ENCODE results near the gene NEK6. TPM values are rescaled to one million over a fixed set of nuclear protein-coding genes. Genes with fewer than 3 reads are reported as not detected.
A peak's percentile ranks its signal among the peaks of the same experiment; 100 is the strongest.

Gene NEK6
- total RNA-seq, 1 donor from 2014 or later, result 32.5 TPM

DNA sequence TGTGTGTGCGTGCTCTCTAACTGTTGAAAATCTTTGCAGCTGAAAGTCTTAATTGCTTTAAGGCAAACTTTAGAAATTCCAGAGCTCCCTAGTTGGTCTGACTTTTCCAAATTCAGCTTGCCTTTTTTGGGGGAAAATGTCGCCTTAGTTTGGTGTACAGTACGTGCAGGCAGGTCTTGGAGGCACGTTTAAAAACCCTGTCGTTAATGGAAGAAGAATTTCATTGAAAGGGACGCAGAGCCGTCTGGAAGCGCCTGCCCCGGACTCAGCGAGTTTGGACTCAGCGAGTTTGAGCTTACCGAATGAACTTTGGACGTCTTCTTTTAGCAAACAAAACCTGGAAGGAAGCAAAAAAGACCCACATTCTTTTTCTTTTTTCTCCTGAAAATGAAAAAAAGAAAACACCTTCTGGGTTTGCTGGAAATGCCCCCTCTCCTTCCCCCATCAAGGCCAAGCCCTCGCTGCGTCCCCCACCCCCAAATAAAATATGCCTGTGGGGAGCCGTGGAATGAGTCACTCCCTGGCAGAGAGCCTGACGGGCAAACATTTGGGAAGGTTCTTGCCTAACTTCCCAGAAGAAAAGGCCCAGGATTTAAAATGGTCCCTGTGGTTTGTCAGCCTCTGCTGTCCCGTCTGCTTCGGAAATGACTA, 1.5 kb downstream of the NEK6 start:
- DNase-seq, result no peak
- Mint-ChIP-seq H3K4me3 (peak overlapping the region; percentile 94), H3K27ac (peak overlapping the region; percentile 93), H3K9me3 (no peaks in the 10 kb centered on the region), H3K27me3 (peaks cover 47% of the 10 kb centered on the region), H3K36me3 (ENCODE audit: low read depth) (peaks cover 7% of the 10 kb centered on the region), H3K4me1 (peaks cover 48% of the 10 kb centered on the region)
- intact Hi-C loops (cut with micrococcal nuclease), result no loop called here

DNA sequence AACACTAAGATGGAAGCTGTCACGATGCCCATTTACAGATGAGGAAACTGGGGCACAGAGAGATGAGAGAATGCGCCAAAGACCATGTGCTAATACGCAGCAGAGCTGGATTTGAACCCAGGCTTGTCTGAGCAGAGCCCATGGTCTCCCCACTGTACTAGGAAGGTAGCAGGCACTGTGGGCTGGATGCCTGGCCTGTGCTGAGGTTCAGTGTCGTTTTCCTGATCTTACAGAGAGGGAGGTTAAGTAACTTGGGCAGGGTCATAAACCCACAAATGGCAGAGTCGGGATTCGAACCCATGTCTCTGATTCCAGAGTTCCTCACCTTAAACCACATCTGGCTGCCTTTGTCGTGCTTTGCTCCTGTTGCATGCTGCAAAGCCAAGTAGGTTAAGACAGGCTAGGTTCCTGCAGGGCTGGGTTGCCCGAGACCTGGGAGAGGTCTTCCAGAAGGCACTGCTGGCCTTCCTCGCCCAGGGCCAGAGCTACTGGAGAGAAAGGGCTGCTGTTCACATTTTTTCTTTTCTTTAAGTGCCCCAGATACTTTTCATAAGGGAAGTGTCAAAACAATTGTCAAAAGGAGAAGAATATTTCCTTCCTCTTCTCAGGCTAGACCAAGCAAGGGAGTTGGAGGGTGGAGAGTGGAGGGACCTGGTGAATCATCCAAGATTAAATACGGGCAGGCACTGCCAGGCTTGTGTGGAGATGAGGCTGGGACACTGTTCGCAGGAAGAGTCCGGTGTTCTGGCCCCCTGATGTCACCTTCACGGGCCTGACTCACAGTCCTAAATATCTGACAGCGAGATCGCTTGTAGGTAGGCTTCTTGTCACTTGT, 3.2 kb downstream of the NEK6 start:
- Mint-ChIP-seq H3K4me1 (peaks cover 44% of the 10 kb centered on the region), H3K4me3 (peak overlapping the region; percentile 50), H3K27ac (peak overlapping the region; percentile 48), H3K9me3 (no peaks in the 10 kb centered on the region), H3K36me3 (ENCODE audit: low read depth) (peaks cover 7% of the 10 kb centered on the region), H3K27me3 (peaks cover 49% of the 10 kb centered on the region)
- intact Hi-C loops (cut with micrococcal nuclease), result no loop called here
- no peak for DNase-seq

DNA sequence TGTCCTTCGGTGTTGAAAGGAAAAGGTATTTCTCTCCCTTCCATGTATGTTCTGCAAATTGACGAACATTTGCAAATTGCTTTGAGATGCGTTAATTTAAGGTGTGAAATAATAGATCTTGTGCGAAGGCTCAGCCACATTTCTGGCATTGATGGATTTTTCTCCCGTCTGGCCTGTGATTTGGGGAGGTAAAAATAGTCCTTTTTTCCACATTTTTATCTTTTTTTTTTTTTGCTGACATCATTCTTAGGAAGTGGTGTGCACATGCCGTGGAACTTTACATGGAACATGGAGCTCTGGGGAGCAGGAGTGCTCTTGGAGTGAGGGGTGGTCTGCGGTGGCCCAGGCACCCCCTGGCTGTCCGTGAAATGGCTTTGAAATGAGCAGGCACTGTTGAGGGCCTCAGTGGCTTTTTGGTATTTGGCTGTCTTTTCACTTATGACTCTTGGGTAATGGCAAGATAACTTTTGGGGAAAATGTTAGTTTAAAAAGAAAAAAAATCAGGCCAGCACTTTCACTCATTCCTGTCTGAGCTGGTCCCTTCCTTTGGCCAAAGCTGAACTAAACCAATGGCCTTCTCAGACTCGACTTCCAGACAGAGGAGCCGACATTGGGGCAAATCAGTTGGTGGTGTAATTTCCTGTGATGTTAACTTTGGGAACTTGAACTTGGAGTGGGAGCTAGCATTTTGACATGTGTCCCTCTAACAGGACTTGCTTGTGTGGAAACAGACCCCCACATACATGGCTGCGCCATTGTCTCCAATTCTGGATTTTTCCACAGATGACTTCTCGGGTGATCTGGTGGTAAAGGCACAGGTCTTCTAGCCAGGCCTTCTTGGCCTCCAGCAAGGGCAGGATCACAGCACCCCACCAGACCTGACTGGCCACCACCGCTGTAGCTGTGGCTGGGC, 4.2 kb downstream of the NEK6 start:
- Mint-ChIP-seq H3K4me3 (peak overlapping the region; percentile 21), H3K27me3 (peaks cover 40% of the 10 kb centered on the region), H3K9me3 (no peaks in the 10 kb centered on the region), H3K36me3 (ENCODE audit: low read depth) (peaks cover 7% of the 10 kb centered on the region), H3K4me1 (peaks cover 38% of the 10 kb centered on the region), H3K27ac (peak overlapping the region; percentile 25)
- intact Hi-C loops (cut with micrococcal nuclease), result no loop called here
- no peak for DNase-seq

DNA sequence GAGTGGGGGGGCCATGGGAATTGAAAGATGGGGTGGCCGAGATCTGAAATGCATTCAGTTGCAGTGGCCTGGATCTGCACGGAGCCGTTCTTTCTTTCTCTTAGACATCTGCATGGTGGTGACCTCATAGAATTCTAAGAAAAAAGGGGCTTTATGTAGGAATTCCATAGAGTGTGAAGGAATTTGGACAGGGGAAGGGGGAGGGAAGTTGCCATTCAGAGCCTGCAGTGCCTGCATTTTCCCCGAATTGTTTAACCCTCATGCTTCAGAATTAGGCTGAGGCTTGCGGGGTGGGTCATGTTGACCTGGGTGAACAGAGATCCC, 4.9 kb downstream of the NEK6 start:
- H3K9me3 Mint-ChIP-seq, result no peaks in the 10 kb centered on the region
- no peak overlapping the region for H3K27ac Mint-ChIP-seq
- H3K4me3 Mint-ChIP-seq, result no peak overlapping the region

DNA sequence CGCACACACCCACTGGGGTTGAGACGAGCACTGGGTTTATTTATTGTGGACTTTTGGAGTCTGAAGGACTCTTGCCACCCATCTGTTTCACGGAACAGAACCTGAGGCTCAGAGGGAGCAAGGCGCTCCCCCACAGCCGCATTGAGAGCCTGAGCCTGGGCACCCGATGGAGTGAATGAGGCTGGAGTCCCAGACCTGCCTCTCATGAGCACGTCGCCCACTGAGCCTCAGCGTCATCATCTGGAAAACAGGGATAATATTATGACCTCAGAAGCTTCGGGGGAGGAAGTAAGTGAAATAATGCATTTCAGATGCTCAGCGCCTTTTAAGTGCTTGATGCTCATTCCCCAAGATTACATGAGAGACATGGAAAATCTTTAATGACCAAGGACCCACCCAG, 5.5 kb downstream of the NEK6 start:
- peaks cover 35% of the 10 kb centered on the region for H3K27me3 Mint-ChIP-seq
- peaks cover 7% of the 10 kb centered on the region for H3K36me3 Mint-ChIP-seq (ENCODE audit: low read depth)
- no peak overlapping the region for H3K27ac Mint-ChIP-seq
- peaks cover 36% of the 10 kb centered on the region for H3K4me1 Mint-ChIP-seq
- no peaks in the 10 kb centered on the region for H3K9me3 Mint-ChIP-seq
- intact Hi-C loops (cut with micrococcal nuclease), result no loop called here
- DNase-seq, result no peak
- no peak overlapping the region for H3K4me3 Mint-ChIP-seq

More for the DNA sequence above, 4.9 kb downstream of the NEK6 start:
- intact Hi-C loops (cut with micrococcal nuclease), result no loop called here
- no peak for DNase-seq
- Mint-ChIP-seq H3K4me1 (peaks cover 36% of the 10 kb centered on the region), H3K27me3 (peaks cover 36% of the 10 kb centered on the region), H3K36me3 (ENCODE audit: low read depth) (peaks cover 7% of the 10 kb centered on the region)

DNA sequence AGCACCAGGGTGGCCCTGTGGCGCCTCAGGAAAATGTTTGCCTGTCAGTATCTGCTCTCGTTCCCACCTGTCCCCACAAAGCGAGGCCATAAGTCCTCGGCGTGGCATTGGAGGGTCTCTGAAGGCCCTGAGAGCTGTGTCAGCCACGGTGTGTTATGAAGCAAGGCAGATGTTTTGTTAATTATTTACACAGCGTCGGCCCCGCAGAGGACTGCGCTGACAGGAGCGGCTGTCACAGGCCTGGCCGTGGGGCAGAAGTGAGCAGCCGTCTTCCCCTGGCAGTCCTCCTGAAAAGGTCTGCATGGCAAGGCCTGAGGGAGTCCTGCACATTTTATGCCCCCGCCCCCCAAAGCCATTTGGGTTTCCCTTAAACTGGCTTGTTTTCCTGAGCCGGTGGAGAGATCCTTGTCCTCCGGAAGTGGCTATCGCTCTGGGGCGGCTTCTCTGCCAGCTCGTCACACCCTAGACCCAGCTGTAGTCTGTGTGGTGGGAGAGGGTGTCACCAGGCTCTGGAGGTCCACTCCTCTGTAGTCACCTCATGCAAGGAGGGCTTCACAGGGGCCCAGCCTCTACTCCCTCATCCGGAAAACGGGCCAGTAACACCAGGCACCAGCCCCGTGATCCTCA, 6.2 kb downstream of the NEK6 start:
- Mint-ChIP-seq H3K4me3 (no peak overlapping the region), H3K9me3 (no peaks in the 10 kb centered on the region)
- intact Hi-C loops (cut with micrococcal nuclease), result no loop called here

DNA sequence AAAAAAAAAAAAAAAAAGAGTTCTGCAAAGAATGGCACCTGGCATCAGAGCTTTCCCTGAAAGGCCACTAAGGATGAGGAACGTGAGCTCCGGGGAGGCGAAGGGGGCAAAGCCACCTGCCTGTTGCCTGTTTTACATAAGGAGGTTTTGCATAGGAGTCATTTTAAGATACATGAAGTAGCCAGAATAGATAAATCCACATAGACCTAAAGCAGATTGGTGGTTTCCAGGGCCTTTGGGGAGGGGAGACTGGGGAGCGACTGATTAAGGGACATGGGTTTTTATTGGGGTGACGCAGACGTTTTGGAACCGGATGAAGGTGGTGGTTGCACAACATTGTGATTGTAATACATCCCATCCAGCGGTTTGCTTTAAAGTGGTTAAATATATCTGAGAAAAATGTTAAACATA, 7.1 kb downstream of the NEK6 start:
- Mint-ChIP-seq H3K4me1 (peaks cover 24% of the 10 kb centered on the region), H3K27me3 (peaks cover 22% of the 10 kb centered on the region), H3K9me3 (no peaks in the 10 kb centered on the region), H3K4me3 (no peak overlapping the region), H3K27ac (no peak overlapping the region), H3K36me3 (ENCODE audit: low read depth) (peaks cover 3% of the 10 kb centered on the region)
- no peak for DNase-seq
- intact Hi-C loops (cut with micrococcal nuclease), result no loop called here

More for the DNA sequence above, 6.2 kb downstream of the NEK6 start:
- Mint-ChIP-seq H3K4me1 (peaks cover 31% of the 10 kb centered on the region), H3K27me3 (peaks cover 29% of the 10 kb centered on the region), H3K36me3 (ENCODE audit: low read depth) (peaks cover 5% of the 10 kb centered on the region), H3K27ac (no peak overlapping the region)
- DNase-seq, result no peak

DNA sequence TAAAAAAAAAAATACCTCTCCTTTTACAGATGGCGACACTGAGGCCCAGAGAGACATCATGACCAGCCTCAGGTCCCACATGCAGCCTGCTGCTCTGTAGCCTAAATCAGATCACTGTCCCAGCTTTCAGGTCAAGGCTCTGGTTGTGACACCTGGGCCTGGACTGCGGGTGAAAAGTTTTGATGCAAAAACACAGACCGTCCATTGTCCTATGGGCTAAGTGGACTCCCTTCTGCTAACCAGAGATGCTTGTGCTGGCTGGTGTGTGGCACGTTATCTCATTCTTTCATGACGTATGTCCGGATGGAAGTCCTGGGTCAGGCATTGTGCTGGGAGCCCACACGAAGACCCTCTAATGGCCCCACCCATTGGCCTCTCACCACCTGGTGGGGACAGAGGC, 7.8 kb downstream of the NEK6 start:
- Mint-ChIP-seq H3K27me3 (peaks cover 18% of the 10 kb centered on the region), H3K36me3 (ENCODE audit: low read depth) (peaks cover 3% of the 10 kb centered on the region), H3K9me3 (no peaks in the 10 kb centered on the region), H3K4me3 (no peak overlapping the region), H3K27ac (no peak overlapping the region), H3K4me1 (peaks cover 22% of the 10 kb centered on the region)
- intact Hi-C loops (cut with micrococcal nuclease), result no loop called here
- no peak for DNase-seq

DNA sequence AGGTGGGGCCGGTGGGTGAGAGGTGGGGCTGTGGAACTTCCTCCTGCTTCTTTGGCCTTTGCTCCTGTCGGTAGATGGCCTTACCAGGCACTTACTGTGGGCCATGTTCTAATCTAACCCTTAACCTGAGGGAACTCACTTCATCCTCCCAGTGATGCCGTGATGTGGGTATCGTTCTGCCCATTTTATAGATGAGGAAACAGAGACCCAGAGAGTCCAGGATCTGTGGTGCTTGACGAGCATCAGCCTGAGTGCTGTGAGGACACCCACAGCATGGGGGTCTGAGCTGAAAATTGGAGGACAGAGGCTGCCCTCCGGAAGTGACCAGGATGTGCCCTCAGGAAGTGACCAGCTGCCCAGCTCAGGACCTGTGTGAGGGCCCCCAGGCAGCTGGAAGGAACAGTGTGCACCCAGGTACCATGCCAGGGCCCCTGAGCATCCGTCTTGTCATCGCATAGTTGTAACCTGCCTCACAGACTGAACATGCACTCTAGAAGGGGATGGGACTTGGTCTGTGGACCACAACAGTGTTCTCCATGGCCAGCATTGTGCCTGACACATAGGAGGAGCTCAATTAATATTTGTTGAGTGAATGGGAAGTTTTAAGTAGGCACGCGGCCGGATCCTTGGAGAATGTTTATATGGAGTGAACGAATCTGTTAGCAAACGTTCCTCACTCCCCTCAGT, 8.5 kb downstream of the NEK6 start:
- peaks cover 3% of the 10 kb centered on the region for H3K36me3 Mint-ChIP-seq (ENCODE audit: low read depth)
- intact Hi-C loops (cut with micrococcal nuclease), result no loop called here
- peaks cover 12% of the 10 kb centered on the region for H3K27me3 Mint-ChIP-seq
- H3K9me3 Mint-ChIP-seq, result no peaks in the 10 kb centered on the region
- H3K4me1 Mint-ChIP-seq, result peaks cover 14% of the 10 kb centered on the region
- H3K27ac Mint-ChIP-seq, result no peak overlapping the region
- H3K4me3 Mint-ChIP-seq, result no peak overlapping the region
- no peak for DNase-seq

DNA sequence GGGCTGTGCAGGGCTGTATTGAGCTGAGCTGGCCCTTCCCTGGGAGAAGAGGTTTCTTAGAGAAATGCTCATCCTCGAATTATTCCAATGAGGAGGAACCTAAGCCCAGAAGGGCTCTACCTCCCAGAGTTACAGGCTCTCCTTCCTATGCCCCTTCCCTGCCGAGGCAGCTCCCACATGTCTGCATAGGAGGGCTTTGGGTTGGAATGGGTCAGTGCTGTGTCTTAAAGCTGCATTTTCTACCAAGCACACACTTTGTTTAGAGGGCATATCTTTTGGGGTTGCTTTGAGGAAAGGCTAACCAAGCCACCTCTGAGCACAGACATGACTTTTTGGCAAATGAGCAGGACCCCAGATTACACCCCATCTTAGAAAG, 9.1 kb downstream of the NEK6 start:
- peaks cover 6% of the 10 kb centered on the region for H3K27me3 Mint-ChIP-seq
- intact Hi-C loops (cut with micrococcal nuclease), result no loop called here
- no peak overlapping the region for H3K4me3 Mint-ChIP-seq
- H3K36me3 Mint-ChIP-seq (ENCODE audit: low read depth), result no peaks in the 10 kb centered on the region
- no peak overlapping the region for H3K27ac Mint-ChIP-seq
- H3K9me3 Mint-ChIP-seq, result no peaks in the 10 kb centered on the region
- H3K4me1 Mint-ChIP-seq, result peaks cover 9% of the 10 kb centered on the region
- DNase-seq, result no peak

DNA sequence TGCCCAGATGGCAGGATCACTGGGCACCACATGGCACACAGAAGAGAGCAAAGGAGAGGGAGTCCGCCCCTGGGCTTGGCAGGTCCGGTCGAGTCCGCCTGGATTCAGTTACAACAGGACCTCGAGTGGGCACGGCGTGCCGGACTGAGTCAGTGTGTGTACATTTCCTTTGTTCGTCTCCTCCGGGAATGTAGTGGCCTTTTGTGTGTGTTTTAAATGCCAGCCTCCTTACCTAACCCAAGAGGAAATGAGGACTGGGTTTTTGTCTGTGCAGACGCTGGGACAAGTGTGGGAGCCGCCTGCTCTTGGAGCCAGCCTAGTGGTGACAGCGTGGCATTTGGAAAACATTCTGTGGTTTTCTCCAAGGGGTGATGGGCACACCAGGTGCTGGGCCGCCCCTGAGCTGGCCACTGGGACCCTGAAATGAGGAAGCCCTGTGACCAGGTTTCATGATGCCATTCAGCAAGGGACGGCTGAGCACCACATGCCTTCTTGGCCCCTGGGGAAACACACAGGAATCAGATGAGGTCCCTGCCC, 9.6 kb downstream of the NEK6 start:
- Mint-ChIP-seq H3K27ac (no peak overlapping the region), H3K36me3 (ENCODE audit: low read depth) (no peaks in the 10 kb centered on the region), H3K4me3 (no peak overlapping the region), H3K27me3 (peaks cover 4% of the 10 kb centered on the region), H3K4me1 (peaks cover 8% of the 10 kb centered on the region), H3K9me3 (no peaks in the 10 kb centered on the region)
- intact Hi-C loops (cut with micrococcal nuclease), result no loop called here
- DNase-seq, result no peak

DNA sequence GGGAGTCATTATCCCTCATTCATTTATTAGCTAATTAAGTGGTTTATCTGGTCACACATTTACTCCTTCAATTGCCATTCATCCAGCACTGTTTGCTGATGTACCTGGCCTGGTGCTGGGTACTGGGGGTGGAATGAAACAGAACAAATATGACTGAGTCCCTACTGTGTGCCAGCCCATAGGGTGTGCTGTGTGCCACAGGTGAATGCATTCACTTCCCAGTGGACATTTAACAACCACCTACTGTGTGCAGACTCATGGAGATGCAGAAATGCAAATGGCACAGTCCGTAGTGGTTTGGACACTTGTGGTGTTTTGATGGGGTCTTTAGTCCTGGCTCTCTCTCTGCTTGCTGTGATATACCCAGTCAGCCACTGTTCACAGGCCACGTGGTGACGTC, 10.5 kb downstream of the NEK6 start:
- no peaks in the 10 kb centered on the region for H3K36me3 Mint-ChIP-seq (ENCODE audit: low read depth)
- no peak overlapping the region for H3K27ac Mint-ChIP-seq
- no peak overlapping the region for H3K4me3 Mint-ChIP-seq
- DNase-seq, result no peak
- no peaks in the 10 kb centered on the region for H3K9me3 Mint-ChIP-seq
- H3K27me3 Mint-ChIP-seq, result peaks cover 4% of the 10 kb centered on the region
- H3K4me1 Mint-ChIP-seq, result peaks cover 8% of the 10 kb centered on the region
- intact Hi-C loops (cut with micrococcal nuclease), result no loop called here

DNA sequence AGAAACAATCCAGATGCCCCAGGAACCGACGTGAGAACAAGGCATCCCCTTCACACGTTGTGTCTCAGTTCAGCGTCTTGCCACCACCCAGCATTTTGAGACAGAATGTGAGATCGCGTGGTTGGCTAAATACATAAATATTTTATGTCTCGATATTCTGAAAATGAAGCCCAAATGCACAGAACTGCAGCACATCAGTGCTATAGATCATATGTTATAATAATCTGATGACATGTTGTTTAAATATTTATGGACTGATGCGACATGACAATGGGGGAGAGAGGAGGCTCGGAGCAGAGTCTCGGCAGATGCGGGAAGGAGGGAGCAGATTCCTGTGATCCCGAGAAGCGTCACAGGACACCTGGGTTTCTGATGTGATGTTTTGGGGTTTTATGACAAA, 10.9 kb downstream of the NEK6 start:
- peaks cover 8% of the 10 kb centered on the region for H3K4me1 Mint-ChIP-seq
- no peaks in the 10 kb centered on the region for H3K9me3 Mint-ChIP-seq
- no peaks in the 10 kb centered on the region for H3K36me3 Mint-ChIP-seq (ENCODE audit: low read depth)
- intact Hi-C loops (cut with micrococcal nuclease), result no loop called here
- no peak overlapping the region for H3K27ac Mint-ChIP-seq
- H3K27me3 Mint-ChIP-seq, result peaks cover 4% of the 10 kb centered on the region
- no peak for DNase-seq
- no peak overlapping the region for H3K4me3 Mint-ChIP-seq
